NCI-H524 treated with DMSO at 0.1 percent for 48 hours (cell line): ENCODE results near the gene PTPN14.
A peak's percentile ranks its signal among the peaks of the same experiment; 100 is the strongest.

Experiments
- DNase-seq: peaks from one replicate; lab custom pipeline; 2025; lab: John Stamatoyannopoulos, UW

Gene PTPN14

DNA sequence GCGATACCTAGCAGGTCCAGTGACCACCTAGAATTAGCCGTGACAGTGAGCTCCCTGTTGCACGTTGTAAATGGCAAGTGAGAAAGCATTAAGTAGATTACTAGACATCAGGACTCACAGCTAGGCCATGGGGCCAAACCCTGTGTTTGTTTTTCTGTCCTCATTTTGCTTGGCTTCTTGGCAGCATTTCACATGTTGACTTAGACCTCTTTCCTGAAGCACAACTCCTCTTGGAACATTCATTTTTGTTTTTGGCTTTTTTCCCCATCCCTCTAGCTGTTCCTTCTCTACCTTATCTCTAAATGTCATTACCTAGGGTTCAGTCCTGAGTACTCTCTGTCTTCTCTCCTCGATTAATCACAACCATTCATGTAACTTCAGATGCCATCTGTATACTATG is 16.9 kb upstream of the PTPN14 start:
- no peak for DNase-seq

GRCh38 chr1:214567481-214567980 is 16.1 kb upstream of the PTPN14 start:
- no peak for DNase-seq

- no peak for DNase-seq
Measured at GRCh38 chr1:214566158-214567104, 15.0 kb upstream of the PTPN14 start.

DNA sequence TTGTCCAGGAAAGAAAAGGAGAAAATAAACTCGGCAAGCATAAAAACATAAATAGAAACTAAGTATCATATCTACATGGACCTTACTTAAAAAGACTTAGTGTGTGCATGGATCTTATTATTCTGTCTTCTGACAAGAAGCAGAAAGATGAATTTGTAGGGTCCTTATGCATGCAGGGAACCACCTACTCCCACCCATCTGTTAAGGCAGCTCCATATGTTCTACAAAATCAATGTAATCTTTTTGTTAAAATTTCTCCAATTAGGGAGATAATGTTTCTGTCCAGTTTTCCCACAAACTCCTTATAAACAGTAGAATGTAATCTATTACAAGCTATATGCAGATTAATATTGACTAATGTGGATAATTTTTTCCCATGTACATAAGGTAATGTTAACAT is 13.9 kb upstream of the PTPN14 start:
- DNase-seq, result peak; percentile 64

GRCh38 chr1:214563881-214564280 is 12.5 kb upstream of the PTPN14 start:
- DNase-seq, result no peak

GRCh38 chr1:214557952-214558735 is 6.7 kb upstream of the PTPN14 start:
- DNase-seq, result no peak

GRCh38 chr1:214553142-214553710 is 1.8 kb upstream of the PTPN14 start:
- no peak for DNase-seq

GRCh38 chr1:214552174-214552608 is 789 bp upstream of the PTPN14 start:
- DNase-seq, result no peak

GRCh38 chr1:214550857-214551435 is 456 bp downstream of the PTPN14 start:
- no peak for DNase-seq

DNA sequence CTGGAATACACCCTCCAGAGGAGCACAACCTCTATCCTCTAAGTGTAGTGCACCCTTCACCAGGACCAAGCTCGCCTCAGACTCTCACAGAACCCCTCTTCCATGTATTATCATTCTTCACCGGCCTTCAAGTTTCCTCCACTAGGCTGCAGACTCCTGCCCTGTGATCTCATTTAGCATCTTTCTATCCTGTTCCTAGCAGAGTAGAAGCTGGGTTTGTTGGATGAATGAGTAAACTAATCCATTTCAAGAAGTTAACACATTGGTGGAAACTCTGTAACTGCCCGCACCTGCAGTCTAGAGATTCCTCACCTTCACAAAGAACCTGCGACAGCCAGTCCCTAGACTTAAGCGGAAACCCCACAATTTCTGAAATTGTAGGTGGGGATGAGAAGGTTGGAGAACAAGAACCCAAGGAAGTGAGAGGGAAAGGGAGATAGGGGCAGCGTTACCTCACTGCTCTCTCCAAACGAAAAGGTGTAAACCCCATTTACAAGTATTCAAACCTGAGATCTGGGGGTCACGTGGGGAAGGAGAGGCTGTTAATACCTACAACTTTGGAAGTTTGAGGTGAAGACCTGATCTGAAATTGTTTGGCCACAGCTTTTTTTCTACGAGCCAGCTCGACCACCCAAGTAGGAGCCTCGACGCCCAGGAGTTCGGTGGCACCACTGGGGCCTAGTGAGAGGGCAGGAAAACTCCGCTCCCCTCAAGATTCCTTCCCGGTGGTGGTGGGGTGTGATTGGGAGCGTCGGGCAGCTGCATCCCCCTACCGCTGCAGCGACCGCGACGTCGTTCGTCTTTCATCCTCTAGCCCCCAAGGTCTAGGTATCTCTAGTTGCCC is 1.2 kb downstream of the PTPN14 start:
- no peak for DNase-seq

GRCh38 chr1:214549604-214550003 is 1.8 kb downstream of the PTPN14 start:
- DNase-seq, result peak; percentile 79

DNA sequence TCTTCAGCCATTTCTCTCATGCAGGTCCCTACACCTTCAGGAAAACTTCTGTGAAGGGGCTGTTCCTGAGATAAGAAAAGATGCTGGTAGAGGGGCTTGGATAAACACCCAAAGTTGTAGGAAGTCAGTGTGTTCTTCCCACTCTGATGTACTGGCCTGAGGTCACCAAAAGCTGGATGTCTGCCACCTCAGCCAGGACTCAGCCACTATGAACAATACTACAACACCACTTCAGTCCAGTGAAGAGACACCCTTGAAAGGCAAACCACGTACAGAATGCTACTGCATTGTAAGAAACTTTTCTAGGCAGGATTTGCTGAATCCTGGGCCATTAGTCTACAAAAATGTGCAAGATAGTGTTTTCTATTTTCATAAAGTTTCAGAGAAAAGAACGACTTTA is 2.4 kb downstream of the PTPN14 start:
- DNase-seq, result no peak

DNA sequence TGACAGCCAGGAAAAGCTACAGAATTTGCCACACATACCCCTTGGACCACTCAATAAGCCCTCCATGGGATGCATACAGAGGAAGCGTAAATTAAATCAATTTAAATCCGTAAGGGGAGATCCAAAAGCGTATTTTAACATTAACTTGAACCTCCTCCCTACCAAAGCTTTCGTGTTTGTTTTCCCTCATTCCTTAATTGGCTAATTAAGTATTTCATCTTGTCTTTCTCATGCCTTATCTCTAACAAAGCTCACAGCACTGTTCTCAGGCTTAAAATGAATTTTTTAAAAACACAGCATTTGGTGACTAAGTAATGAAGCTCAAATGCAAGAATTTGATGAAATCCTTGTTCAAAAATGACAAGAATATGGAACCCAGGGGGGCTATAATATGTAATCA is 3.1 kb downstream of the PTPN14 start:
- no peak for DNase-seq

DNA sequence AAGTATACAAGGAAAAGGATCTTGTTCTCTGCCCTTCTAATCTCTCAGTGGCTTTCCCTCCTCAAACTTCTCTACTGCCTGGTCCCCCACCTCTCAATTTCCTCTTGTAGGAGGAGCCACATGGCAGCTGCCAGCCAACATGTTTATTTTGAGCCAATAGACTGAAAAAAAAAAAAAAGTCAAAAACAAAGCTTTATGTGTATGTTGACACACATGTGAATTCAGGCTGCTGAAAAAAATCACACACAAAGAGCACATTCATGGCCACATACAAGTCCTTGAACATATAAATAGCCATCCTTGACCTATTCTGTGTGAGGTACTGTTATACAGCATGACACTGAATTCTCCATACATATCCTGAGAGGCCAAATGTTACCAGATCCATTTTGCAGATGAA is 3.7 kb downstream of the PTPN14 start:
- DNase-seq, result no peak

DNA sequence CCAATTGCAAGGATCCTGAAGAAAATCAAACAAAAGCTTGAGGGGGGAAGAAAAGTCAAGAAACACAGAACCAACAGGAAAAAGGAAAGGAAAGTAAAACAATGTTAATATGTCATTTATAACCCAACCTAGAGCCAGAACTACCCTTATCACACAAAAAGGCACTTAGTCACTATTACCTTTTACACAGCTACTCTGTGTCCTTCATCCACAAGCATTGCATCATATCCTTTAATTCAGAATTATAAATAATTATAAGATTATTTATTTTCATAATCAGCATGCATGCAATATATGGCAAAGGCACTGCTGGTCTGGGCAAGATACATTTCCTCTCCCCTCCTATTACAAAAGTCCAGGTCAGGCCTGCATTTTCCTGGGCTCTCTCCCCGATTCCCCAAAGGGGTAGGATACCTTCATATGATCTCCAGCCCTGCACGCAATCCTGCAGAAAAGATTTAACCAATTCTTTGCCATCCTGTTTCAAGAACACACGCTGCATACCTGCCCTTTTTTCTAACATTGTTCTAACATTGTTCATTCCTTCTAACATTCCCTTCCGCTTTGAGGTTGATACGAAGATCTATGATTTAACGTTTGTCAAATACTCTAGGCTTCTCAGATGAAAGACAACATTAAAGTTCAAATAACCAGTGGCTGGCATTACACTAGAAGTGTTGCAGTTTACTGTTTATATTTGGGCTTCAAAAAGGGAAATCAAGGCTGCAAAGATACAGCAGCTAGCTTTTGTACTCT is 4.3 kb downstream of the PTPN14 start:
- no peak for DNase-seq

GRCh38 chr1:214546084-214546483 is 5.3 kb downstream of the PTPN14 start:
- DNase-seq, result no peak

DNA sequence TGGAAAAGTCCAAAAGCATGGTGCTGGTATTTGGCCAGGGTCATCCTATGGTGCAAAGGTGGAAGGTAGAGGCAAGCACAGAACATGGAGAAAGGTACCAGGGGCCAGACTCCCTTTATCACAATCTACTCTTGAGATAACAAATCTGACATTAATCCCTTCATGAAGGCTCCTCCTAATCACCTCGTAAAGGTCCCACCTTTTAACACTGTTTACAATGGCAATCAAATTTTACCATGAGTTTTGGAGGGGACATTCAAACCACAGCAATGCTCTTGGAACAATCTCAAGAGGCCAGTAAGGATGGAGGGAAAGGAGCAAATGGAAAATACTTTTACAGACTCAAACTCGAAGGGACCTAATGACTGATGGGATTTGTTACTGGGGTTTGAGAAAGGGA is 6.1 kb downstream of the PTPN14 start:
- no peak for DNase-seq

- DNase-seq, result no peak
Measured at GRCh38 chr1:214544791-214545190, 6.6 kb downstream of the PTPN14 start.

DNA sequence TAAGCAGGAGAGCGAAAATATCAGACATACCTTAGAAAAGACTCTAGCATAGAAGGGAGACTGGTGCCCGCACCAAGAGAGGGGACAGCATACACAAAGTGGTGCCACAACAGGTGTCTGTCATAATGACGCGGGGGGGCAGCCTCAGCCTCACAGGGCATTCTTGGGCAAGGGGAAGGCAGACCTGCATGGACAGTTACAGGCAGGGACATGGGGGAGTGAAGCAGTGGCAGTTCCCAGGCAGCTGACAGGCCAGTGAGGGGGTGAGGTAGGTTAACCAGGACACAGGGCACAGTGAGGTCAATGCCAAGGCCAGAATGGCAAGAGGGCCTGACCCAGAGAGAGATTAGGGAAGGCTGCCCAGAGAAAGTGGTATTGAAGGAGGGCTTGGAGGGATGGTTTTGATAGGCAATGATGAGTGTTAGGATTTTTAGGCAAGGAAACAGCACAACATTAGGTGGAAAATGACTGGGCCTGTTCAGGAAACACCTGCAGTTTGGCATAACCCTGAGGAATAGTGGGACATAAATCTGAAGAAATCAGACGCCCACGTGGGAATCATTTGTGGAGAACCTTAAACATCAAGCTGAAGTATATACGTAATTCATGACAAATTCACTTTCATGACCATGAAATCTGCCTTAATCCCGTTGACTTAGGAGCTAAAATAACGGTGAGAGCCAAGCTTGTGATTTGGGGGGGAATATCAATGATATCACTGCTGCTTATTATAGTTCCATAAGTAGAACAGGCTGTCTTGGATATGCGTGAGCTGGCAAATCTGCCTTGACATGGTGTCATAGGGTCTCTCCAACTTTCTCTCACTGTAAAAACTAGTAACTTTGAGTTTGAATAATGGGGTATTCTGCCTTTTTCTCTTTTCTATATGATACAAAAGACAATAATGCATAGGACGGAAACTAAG is 8.9 kb downstream of the PTPN14 start:
- no peak for DNase-seq
